K562 (cell line): ENCODE measurements around the gene MCU.

ENCODE experiments used
- ARNT ChIP-seq, 2 experiments: fragments of 450-650 bp; IDR thresholded peaks; 2 replicates each; pipeline ENCODE4 v1.6.1; 2016; ENCODE audit warnings: mild to moderate bottlenecking in 1 of 2
- HNRNPL ChIP-seq: fragments of 200-400 bp; formaldehyde crosslinking; IDR thresholded peaks from 2 replicates; pipeline ENCODE4 v1.6.1; 2017; ENCODE audit warnings: low read depth, mild to moderate bottlenecking, low read length
- NFE2L1 ChIP-seq: fragments of 450-650 bp; IDR thresholded peaks from 2 replicates; pipeline ENCODE4 v1.6.1; 2016; ENCODE audit warnings: missing genetic modification characterization, low read depth, mild to moderate bottlenecking, missing compliant biosample characterization, moderate library complexity, borderline replicate concordance
- RB1 ChIP-seq: fragments of 450-650 bp; IDR thresholded peaks from 2 replicates; pipeline ENCODE4 v1.6.1; 2017; ENCODE audit warnings: low read depth, mild to moderate bottlenecking
- SMC3 ChIP-seq: conservative IDR thresholded peaks from 2 replicates; pipeline ENCODE4 v1.6.1; 2011; ENCODE audit warnings: low read depth, low read length, improper control_type of control experiment; ENCODE audit not compliant: insufficient read depth
- SP1 ChIP-seq: sonication (generic); formaldehyde crosslinking; IDR thresholded peaks from 2 replicates; pipeline ENCODE4 v1.8.1; 2022; ENCODE audit warnings: mild to moderate bottlenecking, missing genetic modification reagents

DNA sequence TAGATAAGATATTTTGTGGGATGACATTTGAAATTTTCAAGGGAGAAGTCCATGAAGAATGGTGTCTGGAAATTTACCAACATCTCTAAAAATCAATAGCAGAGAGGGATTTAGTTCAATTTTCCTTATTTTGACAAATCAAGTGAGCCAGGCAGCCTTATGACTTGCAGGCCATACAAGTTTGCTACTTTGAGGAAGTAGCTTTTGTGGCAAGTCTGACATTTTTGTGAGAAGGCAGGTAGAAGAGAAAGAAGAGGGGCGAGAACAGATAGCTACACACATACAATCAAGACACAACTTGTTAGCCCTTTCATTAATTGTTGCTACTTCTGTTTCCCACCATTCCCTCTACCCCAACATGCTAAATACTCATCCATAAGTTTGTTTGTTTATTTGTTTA lies 127.1 kb downstream of the MCU start:
- TF ChIP-seq RB1 (no peak), SMC3 (no peak), NFE2L1 (no peak), ARNT (IDR thresholded peaks at IDR 0.05) (no peak), SP1 (CRISPR knock-in tag) (no peak), HNRNPL (no peak)
